ENCODE data around the gene ALDH5A1.
"Not testable (repeated sequence)": the region's sequence is repeated elsewhere in the genome, so short reads cannot be mapped to it uniquely, and the experiment has no call there.

The ALDH5A1 gene

GRCh38 chr6:24501914-24502313 is 7.1 kb downstream of the ALDH5A1 start:
- no peak for DNase-seq (ENCODE audit: low spot score)
- in situ Hi-C loops (cut with MboI; ENCODE audit: low sequenced_read_pairs, unreplicated experiment), result loop anchor here (25.0 kb wide), 1 partner anchor 215 kb away; no protein-coding TSS in a partner anchor
- TF ChIP-seq CTCF (IDR thresholded peaks at IDR 0.05; ENCODE audit: borderline replicate concordance, control extremely low read depth, extremely low read depth, insufficient read depth, missing control alignments), result no peak

- in situ Hi-C loops (cut with MboI; ENCODE audit: low sequenced_read_pairs, unreplicated experiment), result loop anchor here (25.0 kb wide), 1 partner anchor 217 kb away; no protein-coding TSS in a partner anchor
- TF ChIP-seq CTCF (IDR thresholded peaks at IDR 0.05; ENCODE audit: borderline replicate concordance, control extremely low read depth, extremely low read depth, insufficient read depth, missing control alignments), result no peak
- no peak for DNase-seq (ENCODE audit: low spot score)
Observed at GRCh38 chr6:24504287-24504648, 9.5 kb downstream of the ALDH5A1 start.

DNA sequence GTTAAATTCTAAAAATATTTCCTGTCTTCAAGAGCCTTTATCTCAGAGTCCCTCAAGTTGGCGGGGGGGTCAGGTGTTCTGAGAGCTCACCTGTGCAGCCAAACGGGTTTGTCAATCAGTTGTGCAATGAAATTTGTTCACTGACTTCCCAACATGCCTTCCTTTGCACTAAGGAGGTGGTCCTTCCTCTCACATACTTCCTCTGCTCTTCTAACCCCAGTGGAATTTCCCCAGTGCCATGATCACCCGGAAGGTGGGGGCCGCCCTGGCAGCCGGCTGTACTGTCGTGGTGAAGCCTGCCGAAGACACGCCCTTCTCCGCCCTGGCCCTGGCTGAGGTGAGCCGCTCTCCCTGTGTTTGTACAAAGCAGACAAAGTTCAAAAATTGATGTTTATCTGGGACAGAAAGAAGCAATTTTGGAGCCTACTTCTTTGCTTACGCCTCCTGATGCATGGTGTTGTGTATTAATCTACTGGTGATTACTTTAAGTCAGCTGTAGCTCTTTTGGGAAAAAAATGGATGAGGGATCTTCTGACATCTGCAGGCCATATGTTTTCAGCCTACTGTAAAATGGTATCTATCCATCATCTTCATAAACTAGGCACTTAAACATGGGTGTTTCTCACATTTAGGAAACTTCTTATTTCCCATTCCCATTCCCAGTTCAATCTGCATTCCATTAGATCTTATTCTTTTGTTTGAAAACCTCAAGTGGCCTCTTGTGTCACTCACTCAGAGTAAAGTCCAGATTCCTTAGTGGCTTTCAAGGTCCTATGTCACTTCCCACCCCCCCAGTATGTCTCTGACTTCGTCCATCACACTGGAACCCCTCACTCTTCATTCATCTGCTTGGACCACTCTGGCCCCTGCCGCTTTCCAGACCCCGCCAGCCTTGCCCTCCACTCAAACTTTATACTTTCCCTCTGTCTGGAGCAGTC is 10.1 kb downstream of the ALDH5A1 start:
- no peak for DNase-seq (ENCODE audit: low spot score)
- in situ Hi-C loops (cut with MboI; ENCODE audit: low sequenced_read_pairs, unreplicated experiment), result loop anchor here (25.0 kb wide), 1 partner anchor 218 kb away; no protein-coding TSS in a partner anchor
- TF ChIP-seq CTCF (IDR thresholded peaks at IDR 0.05; ENCODE audit: borderline replicate concordance, control extremely low read depth, extremely low read depth, insufficient read depth, missing control alignments), result no peak

DNA sequence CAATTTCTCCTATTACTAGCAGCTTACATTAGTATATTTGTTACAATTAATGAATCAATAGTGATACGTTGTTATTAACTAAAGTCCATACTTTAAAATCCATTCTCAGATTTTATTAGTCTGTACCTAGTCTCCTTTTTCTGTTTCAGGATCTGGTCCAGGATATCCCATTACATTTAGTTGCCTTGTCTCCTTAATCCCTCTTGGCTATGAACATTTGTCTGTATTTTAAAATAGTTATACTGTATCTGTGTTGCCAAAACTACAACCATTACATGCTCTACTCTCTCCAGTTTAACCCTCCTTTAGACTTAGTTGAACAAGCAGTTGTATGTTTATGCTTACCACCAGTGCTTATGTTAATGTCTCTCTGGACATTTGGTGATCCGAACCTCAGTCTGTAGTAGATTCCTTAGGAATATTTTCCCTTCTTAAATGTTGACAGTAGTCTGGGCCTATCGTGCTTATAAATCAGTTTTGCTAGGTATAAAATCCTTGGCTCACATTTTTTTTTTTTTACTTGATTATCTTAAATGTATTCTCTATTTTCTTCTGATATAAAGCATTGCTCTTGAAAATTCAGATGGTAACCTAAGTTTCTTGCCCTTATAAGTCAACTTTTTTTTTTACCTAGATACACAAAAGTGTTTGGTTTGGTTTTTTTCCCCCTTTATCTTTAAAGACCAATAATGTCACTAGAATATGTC is 12.2 kb downstream of the ALDH5A1 start:
- TF ChIP-seq CTCF (IDR thresholded peaks at IDR 0.05; ENCODE audit: borderline replicate concordance, control extremely low read depth, extremely low read depth, insufficient read depth, missing control alignments), result no peak
- DNase-seq (ENCODE audit: low spot score), result no peak
- in situ Hi-C loops (cut with MboI; ENCODE audit: low sequenced_read_pairs, unreplicated experiment), result loop anchor here (25.0 kb wide), 1 partner anchor 220 kb away; no protein-coding TSS in a partner anchor

DNA sequence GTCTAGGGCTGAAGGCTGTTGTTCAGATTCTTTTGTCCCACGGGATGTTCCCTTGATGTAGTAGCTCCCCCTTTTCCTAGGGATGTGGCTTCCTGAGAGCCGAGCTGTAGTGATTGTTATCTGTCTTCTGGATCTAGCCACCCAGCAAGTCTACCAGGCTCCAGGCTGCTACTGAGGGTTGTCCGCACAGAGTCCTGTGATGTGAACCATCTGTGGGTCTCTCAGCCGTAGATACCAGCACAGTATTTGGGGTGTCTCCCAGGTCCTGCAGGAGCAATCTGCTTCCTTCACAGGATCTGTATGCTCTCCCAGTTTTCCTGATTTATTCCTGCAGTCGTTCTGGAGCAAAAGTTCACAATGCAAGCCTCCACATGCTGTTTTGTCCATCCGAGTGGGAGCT is 17.2 kb downstream of the ALDH5A1 start:
- in situ Hi-C loops (cut with MboI; ENCODE audit: low sequenced_read_pairs, unreplicated experiment), result loop anchor here (25.0 kb wide), 1 partner anchor 225 kb away; no protein-coding TSS in a partner anchor
- DNase-seq (ENCODE audit: low spot score), result not testable (repeated sequence)

- TF ChIP-seq CTCF (IDR thresholded peaks at IDR 0.05; ENCODE audit: borderline replicate concordance, control extremely low read depth, extremely low read depth, insufficient read depth, missing control alignments), result no peak
- in situ Hi-C loops (cut with MboI; ENCODE audit: low sequenced_read_pairs, unreplicated experiment), result loop anchor here (25.0 kb wide), 1 partner anchor 226 kb away; no protein-coding TSS in a partner anchor
- no peak for DNase-seq (ENCODE audit: low spot score)
Observed at GRCh38 chr6:24513602-24514001, 18.8 kb downstream of the ALDH5A1 start.

Measured in GM13976 (cell line).